Measurements from ENCODE around the gene INPP5K. TPM values are rescaled to one million over a fixed set of nuclear protein-coding genes. Genes with fewer than 3 reads are reported as not detected.

The INPP5K gene
- polyA plus RNA-seq, 1 donor from 2014 or later, result 35.8 TPM

GRCh38 chr17:1486802-1487695, 29.4 kb downstream of the INPP5K start:
- H3K9me2 ChIP-seq (ENCODE audit: insufficient read depth, low read length), result no peaks in the 10 kb centered on the region
- no peaks in the 10 kb centered on the region for H3F3A ChIP-seq (ENCODE audit: insufficient read depth, low read length, poor library complexity, severe bottlenecking)
- H3K36me3 ChIP-seq (ENCODE audit: insufficient read depth, low read length), result no peaks in the 10 kb centered on the region
- no peak overlapping the region for H3K4me2 ChIP-seq (ENCODE audit: low read length)
- no peak overlapping the region for H3K9ac ChIP-seq (ENCODE audit: low read length)
- peaks cover 16% of the 10 kb centered on the region for H3K27me3 ChIP-seq (ENCODE audit: insufficient read depth, low read depth, low read length)
- no peak overlapping the region for H2AFZ ChIP-seq (ENCODE audit: low read depth, low read length)
- no peaks in the 10 kb centered on the region for H3K79me2 ChIP-seq (replicated peaks; ENCODE audit: insufficient read depth, low read length)
- TF ChIP-seq CTCF (IDR thresholded peaks at IDR 0.05; ENCODE audit: poor library complexity, severe bottlenecking) (no peak), MXI1 (conservative IDR thresholded peaks at IDR 0.05; ENCODE audit: poor library complexity, severe bottlenecking) (no peak), TAF1 (IDR thresholded peaks at IDR 0.05; ENCODE audit: low read depth) (no peak), RAD21 (conservative IDR thresholded peaks at IDR 0.05) (no peak), POLR2AphosphoS5 (IDR thresholded peaks at IDR 0.05) (no peak), SMC3 (conservative IDR thresholded peaks at IDR 0.05; ENCODE audit: poor library complexity) (no peak), EZH2 (IDR thresholded peaks at IDR 0.05; ENCODE audit: borderline replicate concordance, insufficient read depth, low read length, poor library complexity, severe bottlenecking) (no peak), REST (IDR thresholded peaks at IDR 0.05; ENCODE audit: borderline replicate concordance) (no peak), EP300 (conservative IDR thresholded peaks at IDR 0.05; ENCODE audit: poor library complexity, severe bottlenecking) (no peak)
- H3K9me3 ChIP-seq (ENCODE audit: low read length), result no peaks in the 10 kb centered on the region
- H3K27ac ChIP-seq (ENCODE audit: low read length), result no peak overlapping the region
- no peaks in the 10 kb centered on the region for H4K20me1 ChIP-seq (ENCODE audit: insufficient read depth)
- H3K4me3 ChIP-seq (ENCODE audit: low read length), result peak overlapping the region; percentile 64

- Histone ChIP-seq H3K9me3 (ENCODE audit: low read length) (no peaks in the 10 kb centered on the region), H4K20me1 (ENCODE audit: insufficient read depth) (no peaks in the 10 kb centered on the region), H3K9ac (ENCODE audit: low read length) (peak overlapping the region; percentile 63), H3K79me2 (replicated peaks; ENCODE audit: insufficient read depth, low read length) (no peaks in the 10 kb centered on the region), H3K4me2 (ENCODE audit: low read length) (peak overlapping the region; percentile 55), H3K27ac (ENCODE audit: low read length) (no peak overlapping the region), H2AFZ (ENCODE audit: low read depth, low read length) (peak overlapping the region; percentile 33), H3K9me2 (ENCODE audit: insufficient read depth, low read length) (no peaks in the 10 kb centered on the region), H3K36me3 (ENCODE audit: insufficient read depth, low read length) (no peaks in the 10 kb centered on the region), H3K4me3 (ENCODE audit: low read length) (peak overlapping the region; percentile 70), H3F3A (ENCODE audit: insufficient read depth, low read length, poor library complexity, severe bottlenecking) (no peaks in the 10 kb centered on the region), H3K27me3 (ENCODE audit: insufficient read depth, low read depth, low read length) (peaks cover 10% of the 10 kb centered on the region)
- TF ChIP-seq TAF1 (IDR thresholded peaks at IDR 0.05; ENCODE audit: low read depth), result no peak
- TF ChIP-seq EP300 (conservative IDR thresholded peaks at IDR 0.05; ENCODE audit: poor library complexity, severe bottlenecking), result no peak
- TF ChIP-seq CTCF (IDR thresholded peaks at IDR 0.05; ENCODE audit: poor library complexity, severe bottlenecking), result no peak
- no peak for TF ChIP-seq SMC3 (conservative IDR thresholded peaks at IDR 0.05; ENCODE audit: poor library complexity)
- TF ChIP-seq REST (IDR thresholded peaks at IDR 0.05; ENCODE audit: borderline replicate concordance), result no peak
- no peak for TF ChIP-seq MXI1 (conservative IDR thresholded peaks at IDR 0.05; ENCODE audit: poor library complexity, severe bottlenecking)
- TF ChIP-seq EZH2 (IDR thresholded peaks at IDR 0.05; ENCODE audit: borderline replicate concordance, insufficient read depth, low read length, poor library complexity, severe bottlenecking), result no peak
Observed at GRCh38 chr17:1485423-1486376, 30.7 kb downstream of the INPP5K start.

Measured in neural cell (in vitro differentiated cells).